ENCODE results near the gene AKR1C2.

GRCh38 chr10:5047912-5048628 lies 44.4 kb upstream of the AKR1C2 start:
- TF ChIP-seq POLR2AphosphoS5 (IDR thresholded peaks at IDR 0.05) (no peak), CTCF (IDR thresholded peaks at IDR 0.05; ENCODE audit: poor library complexity, severe bottlenecking) (no peak), SMC3 (conservative IDR thresholded peaks at IDR 0.05; ENCODE audit: poor library complexity) (no peak), EZH2 (IDR thresholded peaks at IDR 0.05; ENCODE audit: borderline replicate concordance, insufficient read depth, low read length, poor library complexity, severe bottlenecking) (no peak), TAF1 (IDR thresholded peaks at IDR 0.05; ENCODE audit: low read depth) (no peak), REST (IDR thresholded peaks at IDR 0.05; ENCODE audit: borderline replicate concordance) (no peak)

Data from neural cell (in vitro differentiated cells).